ENCODE measurements around the gene DRAM2. TPM values are rescaled to one million over a fixed set of nuclear protein-coding genes. Genes with fewer than 3 reads are reported as not detected.
"Not testable (repeated sequence)": the region's sequence is repeated elsewhere in the genome, so short reads cannot be mapped to it uniquely, and the experiment has no call there.

The DRAM2 gene
- total RNA-seq, 4 donors from 2014 or later: 30.3 to 64.3 (median 37.6) TPM

DNA sequence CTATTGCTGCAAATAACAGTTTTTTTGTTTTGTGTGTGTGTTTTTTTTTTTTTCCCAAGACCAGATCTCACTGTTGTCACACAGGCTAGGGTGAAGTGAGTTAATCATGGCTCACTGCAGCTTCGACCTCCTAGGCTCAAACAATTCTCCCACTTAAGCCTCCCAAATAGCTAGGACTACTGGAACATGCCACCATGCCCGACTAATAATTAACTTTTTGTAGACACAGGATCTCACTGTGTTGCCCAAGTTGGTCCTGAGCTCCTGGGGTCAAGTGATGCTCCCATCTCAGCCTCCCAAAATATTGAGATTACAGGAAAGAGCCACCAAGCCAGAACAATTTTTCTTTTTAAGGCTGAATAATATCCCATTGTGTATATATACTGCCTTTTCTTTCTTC lies 34.9 kb downstream of the DRAM2 start:
- H3K27ac ChIP-seq: no peak overlapping the region
- TF ChIP-seq EP300 (IDR thresholded peaks at IDR 0.05) (no peak), POLR2A (IDR thresholded peaks at IDR 0.05) (no peak)
- TF ChIP-seq, protein P1, sequence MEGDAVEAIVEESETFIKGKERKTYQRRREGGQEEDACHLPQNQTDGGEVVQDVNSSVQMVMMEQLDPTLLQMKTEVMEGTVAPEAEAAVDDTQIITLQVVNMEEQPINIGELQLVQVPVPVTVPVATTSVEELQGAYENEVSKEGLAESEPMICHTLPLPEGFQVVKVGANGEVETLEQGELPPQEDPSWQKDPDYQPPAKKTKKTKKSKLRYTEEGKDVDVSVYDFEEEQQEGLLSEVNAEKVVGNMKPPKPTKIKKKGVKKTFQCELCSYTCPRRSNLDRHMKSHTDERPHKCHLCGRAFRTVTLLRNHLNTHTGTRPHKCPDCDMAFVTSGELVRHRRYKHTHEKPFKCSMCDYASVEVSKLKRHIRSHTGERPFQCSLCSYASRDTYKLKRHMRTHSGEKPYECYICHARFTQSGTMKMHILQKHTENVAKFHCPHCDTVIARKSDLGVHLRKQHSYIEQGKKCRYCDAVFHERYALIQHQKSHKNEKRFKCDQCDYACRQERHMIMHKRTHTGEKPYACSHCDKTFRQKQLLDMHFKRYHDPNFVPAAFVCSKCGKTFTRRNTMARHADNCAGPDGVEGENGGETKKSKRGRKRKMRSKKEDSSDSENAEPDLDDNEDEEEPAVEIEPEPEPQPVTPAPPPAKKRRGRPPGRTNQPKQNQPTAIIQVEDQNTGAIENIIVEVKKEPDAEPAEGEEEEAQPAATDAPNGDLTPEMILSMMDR (IDR thresholded peaks at IDR 0.05): no peak
- H3K9me3 ChIP-seq: peaks cover 0 to 50% (median 4%) of the 10 kb centered on the region in 4 donors
- WGBS, 2 donors: 80 to 90% methylated on average over 2 of the region's 2 CpGs
- no peaks in the 10 kb centered on the region for H3K4me1 ChIP-seq
- no peak for DNase-seq (ENCODE audit: low spot score in 2 of 2)
- H3K4me3 ChIP-seq: no peak overlapping the region
- H3K36me3 ChIP-seq: peaks cover 0 to 3% (median 0%) of the 10 kb centered on the region in 3 donors
- H3K27me3 ChIP-seq: no peaks in the 10 kb centered on the region

DNA sequence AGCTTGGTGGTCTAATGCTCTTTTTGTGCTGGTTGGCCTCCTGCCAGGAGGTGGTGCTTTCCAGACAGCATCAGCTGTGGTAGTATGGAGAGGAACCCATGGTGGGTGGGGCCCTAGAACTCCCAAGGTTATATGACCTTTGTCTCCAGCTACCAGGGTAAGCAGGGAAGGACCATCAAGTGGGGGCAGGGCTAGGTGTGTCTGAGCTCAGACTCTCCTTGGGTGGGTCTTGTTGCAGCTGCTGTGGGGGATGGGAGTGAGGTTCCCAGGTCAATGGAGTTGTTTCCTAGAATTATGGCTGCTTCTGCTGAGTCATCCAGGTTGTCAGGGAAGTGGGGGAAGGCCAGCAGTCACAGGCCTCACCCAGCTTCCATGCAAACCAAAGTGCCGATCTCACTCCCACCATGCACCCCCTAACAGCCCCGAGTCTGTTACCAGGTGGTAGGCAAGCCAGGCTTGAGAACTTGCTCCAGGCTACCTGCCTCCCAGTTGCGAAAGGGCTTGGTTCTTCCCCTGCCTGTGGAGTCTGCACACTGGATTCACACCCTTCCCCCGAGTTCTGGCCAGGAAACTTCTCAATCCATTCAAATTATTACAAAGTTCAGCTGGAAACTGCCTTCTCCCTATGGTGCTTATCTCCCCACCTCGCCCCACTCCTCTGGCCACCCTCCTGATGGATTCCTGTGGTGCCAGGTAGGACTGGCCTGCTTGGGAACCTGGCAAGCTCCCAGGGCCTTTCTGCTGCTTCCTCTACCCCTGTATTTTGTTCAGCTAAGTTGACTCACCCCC lies 37.8 kb downstream of the DRAM2 start:
- Histone ChIP-seq H3K27me3 (no peaks in the 10 kb centered on the region), H3K9me3 (peaks cover 0 to 56% (median 7%) of the 10 kb centered on the region in 4 donors), H3K36me3 (no peaks in the 10 kb centered on the region), H3K27ac (no peak overlapping the region), H3K4me1 (no peaks in the 10 kb centered on the region), H3K4me3 (no peak overlapping the region)
- DNase-seq (ENCODE audit: low spot score in 2 of 2): no peak
- TF ChIP-seq EP300 (IDR thresholded peaks at IDR 0.05) (no peak), POLR2A (IDR thresholded peaks at IDR 0.05) (no peak)
- TF ChIP-seq, protein P1 (IDR thresholded peaks at IDR 0.05): no peak
- 87 to 90% methylated on average over 5 of the region's 5 CpGs for WGBS, 2 donors

DNA sequence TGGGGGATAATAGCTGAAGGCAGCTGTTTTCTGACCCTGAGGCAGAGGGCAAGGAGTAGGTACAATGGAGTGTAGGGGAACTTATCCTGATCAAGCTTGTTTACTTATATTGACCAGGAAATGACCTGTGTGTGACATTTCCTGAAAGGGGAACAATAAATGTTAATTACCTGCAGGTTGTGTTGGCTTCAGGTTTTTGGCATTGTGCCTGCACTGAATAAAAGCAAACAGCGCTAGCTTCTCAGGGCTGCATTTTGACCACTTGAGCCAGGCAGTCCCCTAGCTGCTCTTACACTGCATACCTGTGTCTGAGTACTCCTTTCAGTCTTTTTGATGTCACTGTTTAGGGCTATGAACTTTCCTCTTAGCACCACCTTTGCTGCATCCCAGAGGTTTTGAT lies 40.6 kb downstream of the DRAM2 start:
- H3K4me3 ChIP-seq: no peak overlapping the region
- no peaks in the 10 kb centered on the region for H3K36me3 ChIP-seq
- no peak overlapping the region for H3K27ac ChIP-seq
- no peak for TF ChIP-seq POLR2A (IDR thresholded peaks at IDR 0.05)
- TF ChIP-seq, protein P1 (IDR thresholded peaks at IDR 0.05): no peak
- no peak for TF ChIP-seq EP300 (IDR thresholded peaks at IDR 0.05)
- no peak for DNase-seq (ENCODE audit: low spot score in 2 of 2)
- H3K4me1 ChIP-seq: no peaks in the 10 kb centered on the region
- 70 to 73% methylated on average over 1 of the region's 1 CpG for WGBS, 2 donors
- peaks cover 0 to 82% (median 8%) of the 10 kb centered on the region in 4 donors for H3K9me3 ChIP-seq
- no peaks in the 10 kb centered on the region for H3K27me3 ChIP-seq

DNA sequence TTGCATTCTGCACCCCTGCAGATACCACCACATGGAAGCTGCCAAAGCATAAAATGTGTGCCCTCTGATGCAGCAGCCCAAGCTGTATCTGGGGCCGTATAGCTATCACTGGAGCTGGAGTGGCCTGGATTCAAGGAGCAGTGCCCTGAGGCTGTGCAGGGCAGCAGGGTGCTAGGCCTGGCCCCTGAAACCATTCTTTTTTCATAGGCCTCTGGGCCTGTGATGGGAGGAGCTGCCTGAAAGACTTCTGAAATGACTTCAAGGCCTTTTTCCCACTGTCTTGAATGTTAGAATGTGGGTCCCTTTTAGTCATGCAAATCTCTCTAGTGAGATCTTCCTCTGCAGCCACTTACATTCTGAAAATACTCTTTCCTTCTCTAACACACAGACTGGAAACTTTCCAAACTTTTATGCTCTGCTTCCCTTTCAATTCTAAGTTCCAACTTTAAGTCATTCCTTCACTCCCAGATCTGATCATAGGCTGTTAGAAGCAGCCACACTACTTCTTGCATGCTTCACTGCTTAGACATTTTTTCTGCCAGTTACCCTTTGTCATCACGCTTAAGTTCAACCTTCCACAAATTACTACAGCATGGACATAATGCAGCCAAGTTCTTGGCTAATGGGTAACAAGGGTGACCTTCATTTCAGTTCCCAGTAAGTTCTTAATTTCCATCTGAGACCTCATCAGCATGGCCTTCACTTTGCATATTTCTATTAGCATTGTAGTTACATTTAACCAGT lies 42.4 kb downstream of the DRAM2 start:
- H3K27ac ChIP-seq: no peak overlapping the region
- 57 to 90% methylated on average over 2 of the region's 2 CpGs for WGBS, 2 donors
- H3K9me3 ChIP-seq: peaks cover 0 to 85% (median 9%) of the 10 kb centered on the region in 4 donors
- no peaks in the 10 kb centered on the region for H3K27me3 ChIP-seq
- H3K4me3 ChIP-seq: no peak overlapping the region
- no peak for TF ChIP-seq POLR2A (IDR thresholded peaks at IDR 0.05)
- TF ChIP-seq EP300 (IDR thresholded peaks at IDR 0.05): no peak
- TF ChIP-seq, protein P1 (IDR thresholded peaks at IDR 0.05): no peak
- no peak for DNase-seq (ENCODE audit: low spot score in 2 of 2)
- H3K36me3 ChIP-seq: no peaks in the 10 kb centered on the region
- H3K4me1 ChIP-seq: no peaks in the 10 kb centered on the region

DNA sequence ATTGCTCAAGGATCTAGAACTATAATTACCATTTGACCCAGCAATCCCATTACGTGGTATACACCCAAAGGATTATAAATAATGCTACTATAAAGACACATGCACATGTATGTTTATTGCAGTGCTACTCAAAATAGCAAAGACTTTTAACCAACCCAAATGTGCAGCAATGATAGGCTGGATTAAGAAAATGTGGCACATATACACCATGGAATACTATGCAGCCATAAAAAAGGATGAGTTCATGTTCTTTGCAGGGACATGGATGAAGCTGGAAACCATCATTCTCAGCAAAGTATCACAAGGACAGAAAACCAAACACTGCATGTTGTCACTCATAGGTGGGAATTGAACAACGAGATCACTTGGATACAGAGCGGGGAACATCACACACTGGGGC lies 44.5 kb downstream of the DRAM2 start:
- H3K27ac ChIP-seq; DNase-seq (ENCODE audit: low spot score in 2 of 2); H3K4me1 ChIP-seq; H3K4me3 ChIP-seq; H3K27me3 ChIP-seq; H3K36me3 ChIP-seq: not testable (repeated sequence)
- H3K9me3 ChIP-seq: peaks cover 0 to 66% (median 7%) of the 10 kb centered on the region in 4 donors
- WGBS, 2 donors: 88 to 90% methylated on average over 3 of the region's 3 CpGs

Data from tibial nerve (tissue), 4 donors.